Progenitor cell of endocrine pancreas (in vitro differentiated cells): ENCODE results near the gene FOXP1. TPM values are rescaled to one million over a fixed set of nuclear protein-coding genes. Genes with fewer than 3 reads are reported as not detected.

Source experiments
- DNase-seq: peaks from one replicate; pipeline ENCODE4 v3.0.0; 2021; ENCODE audit warnings: low spot score; ENCODE audit not compliant: unreplicated experiment
- H3K27ac Mint-ChIP-seq: 2 replicates; pipeline ENCODE4 v1.8.0; 2021; ENCODE audit warnings: mild to moderate bottlenecking, moderate library complexity, mixed read lengths
- H3K27me3 Mint-ChIP-seq: 2 replicates; pipeline ENCODE4 v1.8.0; 2021; ENCODE audit warnings: mixed read lengths
- H3K36me3 Mint-ChIP-seq: 2 replicates; pipeline ENCODE4 v1.8.0; 2022; ENCODE audit warnings: mixed read lengths; ENCODE audit not compliant: insufficient read depth
- H3K4me1 Mint-ChIP-seq: 2 replicates; pipeline ENCODE4 v1.8.0; 2021; ENCODE audit warnings: low read depth, mixed read lengths
- H3K4me3 Mint-ChIP-seq: 2 replicates; pipeline ENCODE4 v1.8.0; 2021; ENCODE audit warnings: low read depth, mild to moderate bottlenecking, moderate library complexity, mixed read lengths
- H3K9me3 Mint-ChIP-seq: 2 replicates; pipeline ENCODE4 v1.8.0; 2021; ENCODE audit warnings: low read depth, mixed read lengths
- CTCF ChIP-seq: fragments of 200-600 bp; sonication (generic); IDR thresholded peaks from one replicate; pipeline ENCODE4 v1.5.0; 2021; ENCODE audit warnings: antibody characterized with exemption, mild to moderate bottlenecking; ENCODE audit not compliant: unreplicated experiment
- total RNA-seq: library from RNA; stranded (reverse); gene quantifications from 2 replicates; pipeline ENCODE4 v1.2.1, GENCODE V29; 2021

Gene FOXP1
- total RNA-seq, 1 donor from 2014 or later, result 242 TPM

- no peak for DNase-seq
- Mint-ChIP-seq H3K27ac (peak overlapping the region; percentile 8), H3K36me3 (peaks cover 2% of the 10 kb centered on the region), H3K9me3 (no peaks in the 10 kb centered on the region), H3K4me3 (no peak overlapping the region), H3K27me3 (no peaks in the 10 kb centered on the region), H3K4me1 (peaks cover 50% of the 10 kb centered on the region)
- TF ChIP-seq CTCF, result peak; percentile 45
These were observed 513.7 kb downstream of the FOXP1 start for GRCh38 chr3:71069797-71070196.

DNA sequence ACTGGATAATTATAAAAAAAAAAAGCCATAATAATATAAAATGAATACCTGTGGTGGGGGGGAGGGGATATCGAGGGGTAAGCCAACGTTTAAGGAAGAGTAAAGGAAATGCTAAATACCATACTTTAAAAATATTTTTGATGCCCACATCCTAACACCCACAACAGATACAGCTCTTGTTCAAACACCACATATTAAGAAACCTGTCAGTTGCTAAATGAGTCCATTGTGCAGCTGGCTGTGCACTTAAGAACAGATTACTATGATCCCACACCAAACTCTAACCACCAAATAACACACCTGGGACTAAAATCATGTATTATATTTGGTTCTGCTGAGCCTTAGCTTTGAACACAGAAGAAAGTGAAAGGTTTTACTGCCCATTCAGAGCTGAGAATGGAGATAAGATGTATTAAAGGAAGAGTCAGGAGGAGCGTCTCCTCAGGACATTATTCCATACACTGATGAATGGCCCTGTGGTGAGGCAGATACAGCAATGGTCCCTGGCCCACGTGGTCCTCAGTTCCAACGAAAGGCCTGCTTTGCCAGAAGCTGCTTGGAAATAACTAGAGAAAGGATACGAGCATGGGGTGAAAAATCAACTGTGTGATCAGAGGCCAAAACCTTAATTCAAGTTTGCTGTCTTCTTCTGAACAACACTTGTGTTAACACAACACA, 515.4 kb downstream of the FOXP1 start:
- H3K27me3 Mint-ChIP-seq, result no peaks in the 10 kb centered on the region
- no peaks in the 10 kb centered on the region for H3K36me3 Mint-ChIP-seq
- no peak overlapping the region for H3K4me3 Mint-ChIP-seq
- no peak for TF ChIP-seq CTCF
- H3K27ac Mint-ChIP-seq, result peak overlapping the region; percentile 73
- no peak for DNase-seq
- H3K4me1 Mint-ChIP-seq, result peaks cover 43% of the 10 kb centered on the region
- H3K9me3 Mint-ChIP-seq, result no peaks in the 10 kb centered on the region

DNA sequence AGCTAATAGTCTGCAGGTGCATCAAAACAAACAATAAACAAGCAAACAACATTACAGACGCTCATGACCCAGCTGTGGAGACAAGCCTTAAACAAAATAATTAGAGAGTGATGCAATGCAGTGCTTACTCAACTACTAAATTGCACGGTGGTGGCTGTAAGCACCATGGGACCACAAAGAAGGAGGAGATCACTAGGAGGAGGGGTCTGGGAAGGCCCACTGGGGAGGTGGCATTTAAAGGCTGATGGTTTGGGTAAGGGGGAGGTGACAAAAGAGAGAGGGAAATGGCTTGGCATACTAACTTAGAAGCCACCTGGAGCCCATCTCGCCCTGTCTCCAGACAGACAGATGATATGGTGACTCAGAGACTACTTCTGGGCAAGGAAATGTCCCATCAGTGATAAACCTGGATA, 516.7 kb downstream of the FOXP1 start:
- Mint-ChIP-seq H3K27me3 (no peaks in the 10 kb centered on the region), H3K9me3 (no peaks in the 10 kb centered on the region), H3K27ac (peak overlapping the region; percentile 6), H3K4me1 (peaks cover 48% of the 10 kb centered on the region), H3K36me3 (no peaks in the 10 kb centered on the region), H3K4me3 (peak overlapping the region; percentile 80)
- TF ChIP-seq CTCF, result no peak
- DNase-seq, result no peak

DNA sequence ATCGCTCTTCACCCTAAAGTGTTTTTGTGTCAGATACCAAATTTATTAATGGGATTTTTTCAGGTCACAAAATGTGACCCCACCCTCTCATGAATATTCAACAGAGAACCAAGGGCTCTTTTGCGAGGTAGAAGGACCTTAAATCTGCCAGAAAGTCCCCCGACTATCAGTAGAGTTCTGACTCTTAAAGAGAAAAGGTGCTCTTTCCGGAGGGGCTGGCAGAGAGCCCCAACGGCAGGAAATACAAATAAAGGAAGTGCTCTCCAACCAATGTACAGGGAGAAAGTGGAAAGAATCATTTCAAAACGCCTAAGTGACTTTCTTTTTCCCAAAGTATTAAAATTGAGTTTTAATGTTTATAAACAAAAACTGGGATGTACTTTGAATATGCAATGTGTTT, 517.2 kb downstream of the FOXP1 start:
- H3K27ac Mint-ChIP-seq, result peak overlapping the region; percentile 97

GRCh38 chr3:71065764-71066013, 517.8 kb downstream of the FOXP1 start:
- Mint-ChIP-seq H3K9me3 (no peaks in the 10 kb centered on the region), H3K4me3 (peak overlapping the region; percentile 80), H3K27ac (peak overlapping the region; percentile 97), H3K36me3 (no peaks in the 10 kb centered on the region), H3K4me1 (peaks cover 51% of the 10 kb centered on the region), H3K27me3 (no peaks in the 10 kb centered on the region)
- no peak for DNase-seq
- TF ChIP-seq CTCF, result no peak

More for the DNA sequence above, 517.2 kb downstream of the FOXP1 start:
- DNase-seq, result no peak
- no peaks in the 10 kb centered on the region for H3K36me3 Mint-ChIP-seq
- H3K4me3 Mint-ChIP-seq, result peak overlapping the region; percentile 80
- H3K4me1 Mint-ChIP-seq, result peaks cover 51% of the 10 kb centered on the region
- no peaks in the 10 kb centered on the region for H3K27me3 Mint-ChIP-seq
- H3K9me3 Mint-ChIP-seq, result no peaks in the 10 kb centered on the region
- no peak for TF ChIP-seq CTCF
